ENCODE data around the gene BRD7. TPM values are rescaled to one million over a fixed set of nuclear protein-coding genes. Genes with fewer than 3 reads are reported as not detected.

The BRD7 gene
- polyA plus RNA-seq, 3 donors = 11.4 to 33.0 (median 21.2) TPM

DNA sequence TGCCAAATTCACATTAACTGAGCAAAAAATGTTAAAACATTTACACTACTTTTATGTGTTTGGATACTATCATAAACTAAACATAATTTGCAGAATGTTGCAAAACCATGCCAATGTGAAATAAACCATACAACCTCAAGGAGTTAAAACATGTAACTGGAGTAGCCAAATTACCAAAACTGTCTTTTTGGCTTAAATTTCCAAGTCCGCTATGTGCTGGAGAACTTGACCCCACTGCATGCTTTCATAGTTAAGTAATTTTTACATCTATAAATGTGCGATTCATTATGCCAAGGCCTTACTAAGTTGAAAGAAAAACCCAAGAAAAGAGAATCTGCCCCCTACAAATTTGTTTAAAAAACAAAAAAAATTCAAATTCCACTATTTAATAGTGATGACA, 28.2 kb downstream of the BRD7 start:
- Histone ChIP-seq H3K4me1 (ENCODE audit: control insufficient read depth in 1 of 2, insufficient read depth in 2 of 2, low read length in 2 of 2) (no peaks in the 10 kb centered on the region), H3K9me3 (replicated peaks in 1 of 2; ENCODE audit: control insufficient read depth in 1 of 2, insufficient read depth in 1 of 2, low read length in 2 of 2) (no peaks in the 10 kb centered on the region), H3K4me3 (replicated peaks in 1 of 3; ENCODE audit: low read depth in 2 of 3, low read length in 3 of 3) (no peak overlapping the region), H3K4me2 (replicated peaks; ENCODE audit: extremely low read depth, low read length, poor library complexity, severe bottlenecking) (no peak overlapping the region), H4K20me1 (ENCODE audit: insufficient read depth, low read length) (no peaks in the 10 kb centered on the region), H3K79me2 (ENCODE audit: insufficient read depth, low read length) (no peaks in the 10 kb centered on the region), H3K9ac (ENCODE audit: insufficient read depth, low read length, poor library complexity, severe bottlenecking) (no peak overlapping the region), H3K36me3 (replicated peaks in 1 of 2; ENCODE audit: control insufficient read depth in 1 of 2, insufficient read depth in 2 of 2, low read length in 2 of 2) (peaks cover 58 to 87% of the 10 kb centered on the region in 2 donors), H3K27me3 (ENCODE audit: control insufficient read depth in 2 of 2, insufficient read depth in 2 of 2, low read length in 2 of 2) (no peaks in the 10 kb centered on the region), H2AFZ (ENCODE audit: insufficient read depth, low read depth, low read length, poor library complexity, severe bottlenecking) (no peak overlapping the region), H3K27ac (ENCODE audit: low read depth in 1 of 2, low read length in 2 of 2) (no peak overlapping the region)
- no peaks in the 10 kb centered on the region for H3K27me3 Mint-ChIP-seq (ENCODE audit: low read depth in 3 of 3)
- DNase-seq = no peak
- no peak overlapping the region for H3K27ac Mint-ChIP-seq
- TF ChIP-seq, protein P1, sequence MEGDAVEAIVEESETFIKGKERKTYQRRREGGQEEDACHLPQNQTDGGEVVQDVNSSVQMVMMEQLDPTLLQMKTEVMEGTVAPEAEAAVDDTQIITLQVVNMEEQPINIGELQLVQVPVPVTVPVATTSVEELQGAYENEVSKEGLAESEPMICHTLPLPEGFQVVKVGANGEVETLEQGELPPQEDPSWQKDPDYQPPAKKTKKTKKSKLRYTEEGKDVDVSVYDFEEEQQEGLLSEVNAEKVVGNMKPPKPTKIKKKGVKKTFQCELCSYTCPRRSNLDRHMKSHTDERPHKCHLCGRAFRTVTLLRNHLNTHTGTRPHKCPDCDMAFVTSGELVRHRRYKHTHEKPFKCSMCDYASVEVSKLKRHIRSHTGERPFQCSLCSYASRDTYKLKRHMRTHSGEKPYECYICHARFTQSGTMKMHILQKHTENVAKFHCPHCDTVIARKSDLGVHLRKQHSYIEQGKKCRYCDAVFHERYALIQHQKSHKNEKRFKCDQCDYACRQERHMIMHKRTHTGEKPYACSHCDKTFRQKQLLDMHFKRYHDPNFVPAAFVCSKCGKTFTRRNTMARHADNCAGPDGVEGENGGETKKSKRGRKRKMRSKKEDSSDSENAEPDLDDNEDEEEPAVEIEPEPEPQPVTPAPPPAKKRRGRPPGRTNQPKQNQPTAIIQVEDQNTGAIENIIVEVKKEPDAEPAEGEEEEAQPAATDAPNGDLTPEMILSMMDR (IDR thresholded peaks at IDR 0.05) = no peak
- no peaks in the 10 kb centered on the region for H3K9me3 Mint-ChIP-seq
- peaks cover 61 to 75% of the 10 kb centered on the region in 2 donors for H3K36me3 Mint-ChIP-seq
- H3K4me3 Mint-ChIP-seq = no peak overlapping the region
- intact Hi-C loops (cut with micrococcal nuclease) = no loop called here
- peaks cover 5% of the 10 kb centered on the region for H3K4me1 Mint-ChIP-seq
- no CpG with 5 or more reads among the region's 2 CpGs for WGBS (ENCODE audit: insufficient coverage)

- 67% methylated on average over 2 of the region's 8 CpGs for WGBS (ENCODE audit: insufficient coverage)
- Histone ChIP-seq H3K27me3 (ENCODE audit: control insufficient read depth in 2 of 2, insufficient read depth in 2 of 2, low read length in 2 of 2) (no peaks in the 10 kb centered on the region), H3K4me2 (replicated peaks; ENCODE audit: extremely low read depth, low read length, poor library complexity, severe bottlenecking) (no peak overlapping the region), H4K20me1 (ENCODE audit: insufficient read depth, low read length) (no peaks in the 10 kb centered on the region), H3K27ac (ENCODE audit: low read depth in 1 of 2, low read length in 2 of 2) (peak overlapping the region in 1 of 2 donors; percentile 4), H2AFZ (ENCODE audit: insufficient read depth, low read depth, low read length, poor library complexity, severe bottlenecking) (no peak overlapping the region), H3K79me2 (ENCODE audit: insufficient read depth, low read length) (no peaks in the 10 kb centered on the region), H3K4me3 (replicated peaks in 1 of 3; ENCODE audit: low read depth in 2 of 3, low read length in 3 of 3) (no peak overlapping the region), H3K9ac (ENCODE audit: insufficient read depth, low read length, poor library complexity, severe bottlenecking) (no peak overlapping the region), H3K4me1 (ENCODE audit: control insufficient read depth in 1 of 2, insufficient read depth in 2 of 2, low read length in 2 of 2) (no peaks in the 10 kb centered on the region), H3K9me3 (replicated peaks in 1 of 2; ENCODE audit: control insufficient read depth in 1 of 2, insufficient read depth in 1 of 2, low read length in 2 of 2) (no peaks in the 10 kb centered on the region), H3K36me3 (replicated peaks in 1 of 2; ENCODE audit: control insufficient read depth in 1 of 2, insufficient read depth in 2 of 2, low read length in 2 of 2) (peaks cover 60 to 96% of the 10 kb centered on the region in 2 donors)
- TF ChIP-seq, protein P1 (IDR thresholded peaks at IDR 0.05) = no peak
- H3K4me1 Mint-ChIP-seq = peaks cover 5% of the 10 kb centered on the region
- peaks cover 63 to 76% of the 10 kb centered on the region in 2 donors for H3K36me3 Mint-ChIP-seq
- peak overlapping the region in 1 of 7 donors; percentile 10 for H3K27ac Mint-ChIP-seq
- intact Hi-C loops (cut with micrococcal nuclease) = no loop called here
- no peak for DNase-seq
- no peak overlapping the region for H3K4me3 Mint-ChIP-seq
- H3K9me3 Mint-ChIP-seq = no peaks in the 10 kb centered on the region
- H3K27me3 Mint-ChIP-seq (ENCODE audit: low read depth in 3 of 3) = no peaks in the 10 kb centered on the region
Observed at GRCh38 chr16:50338371-50339231, 30.2 kb downstream of the BRD7 start.
